GM23338 (cell line): ENCODE data around the gene TFPI2. TPM values are rescaled to one million over a fixed set of nuclear protein-coding genes. Genes with fewer than 3 reads are reported as not detected.

Experiments used
- ATAC-seq: fragments of 200-7000 bp; cut with Tn5 transposase; 3 replicates; pipeline ENCODE4 v1.9.1; 2020
- DNase-seq: peaks from one replicate; pipeline ENCODE4 v3.0.0-alpha.2; 2015; ENCODE audit warnings: low spot score
- H2AFZ ChIP-seq: fragments of 200-600 bp; sonication (generic); 2 replicates; pipeline ENCODE4 v1.8.0; 2016; ENCODE audit warnings: antibody characterized with exemption, mild to moderate bottlenecking, moderate library complexity
- H3F3A ChIP-seq: fragments of 200-600 bp; sonication (generic); replicated peaks from 2 replicates; pipeline ENCODE4 v1.8.0; 2017; ENCODE audit warnings: antibody characterized with exemption, mixed run types, low read depth
- H3K27ac ChIP-seq: fragments of 200-600 bp; sonication (generic); 2 replicates; pipeline ENCODE4 v1.6.1; 2016; ENCODE audit warnings: low read depth
- H3K27me3 ChIP-seq: fragments of 200-600 bp; sonication (generic); 2 replicates; pipeline ENCODE4 v1.8.0; 2016; ENCODE audit warnings: mild to moderate bottlenecking, mixed run types, moderate library complexity; ENCODE audit not compliant: insufficient read depth
- H3K36me3 ChIP-seq: fragments of 200-600 bp; sonication (generic); 2 replicates; pipeline ENCODE4 v1.8.0; 2016; ENCODE audit warnings: mild to moderate bottlenecking; ENCODE audit not compliant: insufficient read depth
- H3K4me1 ChIP-seq: fragments of 200-600 bp; sonication (generic); 2 replicates; pipeline ENCODE4 v1.8.0; 2016; ENCODE audit warnings: mild to moderate bottlenecking, moderate library complexity; ENCODE audit not compliant: insufficient read depth
- H3K4me2 ChIP-seq: fragments of 200-600 bp; sonication (generic); 2 replicates; pipeline ENCODE4 v1.7.1; 2017; ENCODE audit warnings: mixed run types
- H3K4me3 ChIP-seq: fragments of 200-600 bp; sonication (generic); 2 replicates; pipeline ENCODE4 v1.6.1; 2016; ENCODE audit warnings: mixed run types
- H3K79me2 ChIP-seq: fragments of 200-600 bp; sonication (generic); replicated peaks from 2 replicates; pipeline ENCODE4 v1.8.0; 2017; ENCODE audit warnings: mild to moderate bottlenecking; ENCODE audit not compliant: insufficient read depth
- H3K9me2 ChIP-seq: fragments of 200-600 bp; sonication (generic); 2 replicates; pipeline ENCODE4 v1.8.0; 2017; ENCODE audit not compliant: insufficient read depth
- H4K20me1 ChIP-seq: fragments of 200-600 bp; sonication (generic); replicated peaks from 2 replicates; pipeline ENCODE4 v1.8.0; 2017; ENCODE audit warnings: mild to moderate bottlenecking; ENCODE audit not compliant: insufficient read depth
- H3K27ac Mint-ChIP-seq: 2 replicates; pipeline ENCODE4 v1.8.0; 2020; ENCODE audit warnings: inconsistent platforms, mild to moderate bottlenecking, moderate library complexity, mixed read lengths
- H3K27me3 Mint-ChIP-seq: 3 replicates; pipeline ENCODE4 v1.8.0; 2022; ENCODE audit warnings: low read depth, mild to moderate bottlenecking, moderate library complexity, mixed read lengths, inconsistent platforms; ENCODE audit not compliant: insufficient read depth, poor library complexity
- H3K36me3 Mint-ChIP-seq: 3 replicates; pipeline ENCODE4 v1.8.0; 2021; ENCODE audit warnings: low read depth, mild to moderate bottlenecking, inconsistent platforms, moderate library complexity, mixed read lengths
- H3K4me1 Mint-ChIP-seq: 3 replicates; pipeline ENCODE4 v1.8.0; 2020; ENCODE audit warnings: mild to moderate bottlenecking, inconsistent platforms, mixed read lengths
- H3K4me3 Mint-ChIP-seq: 3 replicates; pipeline ENCODE4 v1.8.0; 2021; ENCODE audit warnings: moderate library complexity, mild to moderate bottlenecking, inconsistent platforms, mixed read lengths
- H3K9me3 Mint-ChIP-seq: 3 replicates; pipeline ENCODE4 v1.8.0; 2020; ENCODE audit warnings: moderate library complexity, mild to moderate bottlenecking, inconsistent platforms, mixed read lengths
- CREB1 ChIP-seq: fragments of 250-450 bp; sonication (Bioruptor Pico); IDR thresholded peaks from 2 replicates; pipeline ENCODE4 v1.5.0; 2020; ENCODE audit warnings: low read depth, mild to moderate bottlenecking, moderate library complexity
- CTCF ChIP-seq, 2 experiments: fragments of 200-600 bp in 1 of 2; sonication (generic) in 1 of 2; conservative IDR thresholded peaks; 2 replicates each; pipeline versions ENCODE4 v1.5.1 to v1.6.1; 2016 to 2017; ENCODE audit warnings: antibody characterized with exemption in 2 of 2, low read depth in 2 of 2, mild to moderate bottlenecking in 2 of 2, moderate library complexity in 1 of 2
- ETS1 ChIP-seq: IDR thresholded peaks from 2 replicates; pipeline ENCODE4 v1.6.1; 2016; ENCODE audit warnings: antibody characterized with exemption
- EZH2 ChIP-seq: fragments of 200-600 bp; sonication (generic); IDR thresholded peaks from one replicate; pipeline ENCODE4 v1.8.0; 2017; ENCODE audit warnings: antibody characterized with exemption, mild to moderate bottlenecking, low read depth; ENCODE audit not compliant: unreplicated experiment
- EZH2phosphoT487 ChIP-seq: fragments of 200-600 bp; sonication (generic); IDR thresholded peaks from one replicate; pipeline ENCODE4 v1.8.1; 2018; ENCODE audit warnings: antibody characterized with exemption; ENCODE audit not compliant: unreplicated experiment
- JUNB ChIP-seq: IDR thresholded peaks from one replicate; pipeline ENCODE4 v1.6.1; 2016; ENCODE audit warnings: antibody characterized with exemption; ENCODE audit not compliant: unreplicated experiment
- NANOG ChIP-seq: IDR thresholded peaks from 2 replicates; pipeline ENCODE4 v1.6.1; 2016; ENCODE audit warnings: antibody characterized with exemption, borderline replicate concordance
- POLR2AphosphoS5 ChIP-seq: IDR thresholded peaks from 2 replicates; pipeline ENCODE4 v1.6.1; 2016; ENCODE audit warnings: antibody characterized with exemption, low read depth
- ZNF331 ChIP-seq: fragments of 250-450 bp; sonication (Bioruptor Pico); IDR thresholded peaks from 2 replicates; pipeline ENCODE4 v1.5.0; 2020; ENCODE audit warnings: low read depth, mild to moderate bottlenecking, moderate library complexity
- polyA plus RNA-seq: library from polyadenylated mRNA; unstranded; fragments of >200 nt; fragmentation: Nextera tagmentation; extraction: Ambion mirVana; gene quantifications from 2 replicates; pipeline ENCODE4 v1.2.1, GENCODE V29; 2016
- total RNA-seq: library from RNA; depleted of rRNA; stranded (reverse); fragments of >200 nt; shearing (Covaris generic); gene quantifications from 2 replicates; pipeline ENCODE4 v1.2.3, GENCODE V29; 2014

The TFPI2 gene
- total and polyA plus RNA-seq, 2 experiments from 2014 or later: 13.3 to 18.1 TPM

DNA sequence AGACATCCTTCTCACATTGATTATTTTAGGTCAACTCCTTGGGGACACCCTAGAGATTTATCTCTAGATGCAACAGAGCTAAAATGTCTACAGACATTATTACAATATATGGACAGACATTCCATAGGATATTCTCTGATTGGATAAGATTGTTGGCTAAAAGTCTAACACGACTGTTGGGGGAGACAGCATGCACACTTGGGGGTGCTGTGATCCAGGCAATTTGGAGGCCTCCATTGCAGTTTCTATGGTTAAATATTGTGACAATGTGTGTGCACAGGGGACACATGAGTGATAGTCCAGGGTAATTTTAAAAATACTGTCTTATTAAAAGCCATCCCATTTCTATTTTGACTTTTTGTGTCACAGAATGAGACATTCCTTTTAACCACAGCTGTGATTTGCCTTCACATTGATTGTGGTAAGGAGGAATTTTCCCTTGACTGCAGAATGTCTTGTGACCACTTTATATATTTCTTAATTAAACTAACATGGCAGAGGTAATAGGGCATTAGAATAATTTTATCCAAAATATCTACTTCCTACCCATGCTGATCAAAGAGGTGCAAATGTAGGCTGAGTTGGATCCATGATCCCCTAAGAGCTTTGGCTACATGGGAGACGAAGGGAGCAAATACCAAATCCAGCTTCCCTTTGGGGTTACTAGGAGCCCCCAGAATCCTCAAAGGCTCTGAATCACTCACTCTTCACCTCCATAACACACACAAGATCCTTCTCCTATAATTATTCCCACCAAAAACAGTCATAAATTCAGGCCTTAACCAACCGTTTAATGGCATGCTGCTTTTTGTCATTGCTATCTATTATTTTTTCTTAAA is 7.3 kb downstream of the TFPI2 start:
- Histone ChIP-seq H3K9me2 (no peaks in the 10 kb centered on the region), H3K27me3 (0 out of 2 replicates have a peak, but pooled peaks cover 4% of the 10 kb centered on the region), H3K27ac (no peak overlapping the region), H3K4me1 (no peaks in the 10 kb centered on the region), H2AFZ (no peak overlapping the region), H3K36me3 (no peaks in the 10 kb centered on the region; the same call in 1 of the 2 replicates), H3K79me2 (no peaks in the 10 kb centered on the region), H3F3A (no peaks in the 10 kb centered on the region), H3K4me3 (no peak overlapping the region), H4K20me1 (no peaks in the 10 kb centered on the region), H3K4me2 (no peak overlapping the region)
- H3K4me3 Mint-ChIP-seq: no peak overlapping the region
- no peaks in the 10 kb centered on the region for H3K4me1 Mint-ChIP-seq
- H3K9me3 Mint-ChIP-seq: peaks cover 10% of the 10 kb centered on the region; the same call in 1 of the 3 replicates
- DNase-seq (no peak), ATAC-seq (no peak)
- TF ChIP-seq EZH2phosphoT487 (no peak), CTCF (conservative IDR thresholded peaks at IDR 0.05; ENCODE audit: low read depth in 2 of 2) (peak in 1 of 2 experiments; percentile 52; a peak in 2 of 4 replicates)
- H3K27me3 Mint-ChIP-seq: no peaks in the 10 kb centered on the region
- H3K36me3 Mint-ChIP-seq: peaks cover 6% of the 10 kb centered on the region; the same call in 1 of the 3 replicates
- H3K27ac Mint-ChIP-seq: no peak overlapping the region

DNA sequence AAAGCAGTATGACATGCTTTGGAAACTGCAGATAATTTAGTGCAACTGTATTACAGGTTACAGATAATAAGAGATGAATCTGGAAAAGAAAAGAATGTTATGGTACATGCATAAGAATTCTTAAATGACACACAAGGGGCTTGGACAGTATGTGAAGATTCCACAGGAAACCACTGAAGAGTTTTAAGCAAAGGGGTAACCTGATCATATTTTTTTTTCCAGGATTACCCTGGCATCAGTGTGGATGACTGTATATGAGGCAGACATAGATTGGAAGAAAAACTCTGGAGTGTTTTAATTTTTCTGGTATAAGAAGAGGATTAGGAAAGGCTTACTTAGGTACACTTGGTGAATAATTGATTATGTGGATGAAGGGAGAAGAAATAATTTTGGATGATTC is 8.1 kb downstream of the TFPI2 start:
- ATAC-seq: no peak
- Histone ChIP-seq H3K27ac (no peak overlapping the region), H3K9me2 (no peaks in the 10 kb centered on the region), H3K4me2 (no peak overlapping the region), H3K36me3 (no peaks in the 10 kb centered on the region; the same call in 1 of the 2 replicates), H2AFZ (no peak overlapping the region), H3F3A (no peaks in the 10 kb centered on the region), H3K79me2 (no peaks in the 10 kb centered on the region), H3K27me3 (no peaks in the 10 kb centered on the region), H4K20me1 (no peaks in the 10 kb centered on the region), H3K4me1 (no peaks in the 10 kb centered on the region), H3K4me3 (no peak overlapping the region)
- Mint-ChIP-seq H3K27ac (no peak overlapping the region), H3K4me1 (no peaks in the 10 kb centered on the region), H3K36me3 (peaks cover 6% of the 10 kb centered on the region; the same call in 1 of the 3 replicates), H3K4me3 (no peak overlapping the region), H3K27me3 (no peaks in the 10 kb centered on the region), H3K9me3 (peaks cover 12% of the 10 kb centered on the region; the same call in 1 of the 3 replicates)
- DNase-seq: no peak
- TF ChIP-seq EZH2: no peak
- no peak for TF ChIP-seq JUNB
- TF ChIP-seq ZNF331: no peak
- no peak for TF ChIP-seq CREB1 (CRISPR knock-in tag)
- TF ChIP-seq NANOG: no peak
- no peak for TF ChIP-seq CTCF (conservative IDR thresholded peaks at IDR 0.05; ENCODE audit: low read depth in 2 of 2)
- TF ChIP-seq POLR2AphosphoS5: no peak
- TF ChIP-seq ETS1: no peak
